ENCODE data around the gene GTF3C5. TPM values are rescaled to one million over a fixed set of nuclear protein-coding genes. Genes with fewer than 3 reads are reported as not detected.

The GTF3C5 gene
- total RNA-seq, 1 experiment from 2014 or later = 104 TPM

DNA sequence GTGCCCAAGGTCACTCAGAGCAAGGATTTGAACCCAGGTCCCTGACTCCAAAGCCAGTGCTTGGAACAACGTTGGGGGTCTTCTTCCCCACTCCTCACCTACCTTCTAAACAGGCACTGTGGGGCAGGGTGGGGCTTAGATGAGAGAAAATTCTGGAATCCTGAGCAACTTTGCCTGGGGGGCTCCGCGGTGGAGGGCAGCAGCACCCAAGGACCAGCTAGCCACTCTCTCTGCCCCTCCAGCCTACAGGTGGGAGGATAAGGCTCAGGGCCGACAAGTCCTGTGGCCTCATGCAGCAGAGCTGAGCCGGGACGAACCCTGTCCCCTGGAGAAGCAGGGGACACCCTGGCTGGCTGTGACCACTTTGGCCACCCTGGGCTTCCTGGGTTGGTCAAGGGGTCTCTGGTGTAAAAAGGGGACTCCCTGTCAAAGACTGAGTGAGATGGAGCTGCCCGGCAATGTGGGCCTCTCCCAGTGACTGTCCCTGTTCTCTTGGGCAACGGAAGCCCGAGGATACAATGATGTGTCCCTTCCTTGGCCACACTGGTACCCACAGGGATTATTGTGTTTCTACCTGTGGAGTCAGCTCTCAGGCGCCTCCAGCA lies 57.5 kb downstream of the GTF3C5 start (continued):
- TF ChIP-seq, protein P1, sequence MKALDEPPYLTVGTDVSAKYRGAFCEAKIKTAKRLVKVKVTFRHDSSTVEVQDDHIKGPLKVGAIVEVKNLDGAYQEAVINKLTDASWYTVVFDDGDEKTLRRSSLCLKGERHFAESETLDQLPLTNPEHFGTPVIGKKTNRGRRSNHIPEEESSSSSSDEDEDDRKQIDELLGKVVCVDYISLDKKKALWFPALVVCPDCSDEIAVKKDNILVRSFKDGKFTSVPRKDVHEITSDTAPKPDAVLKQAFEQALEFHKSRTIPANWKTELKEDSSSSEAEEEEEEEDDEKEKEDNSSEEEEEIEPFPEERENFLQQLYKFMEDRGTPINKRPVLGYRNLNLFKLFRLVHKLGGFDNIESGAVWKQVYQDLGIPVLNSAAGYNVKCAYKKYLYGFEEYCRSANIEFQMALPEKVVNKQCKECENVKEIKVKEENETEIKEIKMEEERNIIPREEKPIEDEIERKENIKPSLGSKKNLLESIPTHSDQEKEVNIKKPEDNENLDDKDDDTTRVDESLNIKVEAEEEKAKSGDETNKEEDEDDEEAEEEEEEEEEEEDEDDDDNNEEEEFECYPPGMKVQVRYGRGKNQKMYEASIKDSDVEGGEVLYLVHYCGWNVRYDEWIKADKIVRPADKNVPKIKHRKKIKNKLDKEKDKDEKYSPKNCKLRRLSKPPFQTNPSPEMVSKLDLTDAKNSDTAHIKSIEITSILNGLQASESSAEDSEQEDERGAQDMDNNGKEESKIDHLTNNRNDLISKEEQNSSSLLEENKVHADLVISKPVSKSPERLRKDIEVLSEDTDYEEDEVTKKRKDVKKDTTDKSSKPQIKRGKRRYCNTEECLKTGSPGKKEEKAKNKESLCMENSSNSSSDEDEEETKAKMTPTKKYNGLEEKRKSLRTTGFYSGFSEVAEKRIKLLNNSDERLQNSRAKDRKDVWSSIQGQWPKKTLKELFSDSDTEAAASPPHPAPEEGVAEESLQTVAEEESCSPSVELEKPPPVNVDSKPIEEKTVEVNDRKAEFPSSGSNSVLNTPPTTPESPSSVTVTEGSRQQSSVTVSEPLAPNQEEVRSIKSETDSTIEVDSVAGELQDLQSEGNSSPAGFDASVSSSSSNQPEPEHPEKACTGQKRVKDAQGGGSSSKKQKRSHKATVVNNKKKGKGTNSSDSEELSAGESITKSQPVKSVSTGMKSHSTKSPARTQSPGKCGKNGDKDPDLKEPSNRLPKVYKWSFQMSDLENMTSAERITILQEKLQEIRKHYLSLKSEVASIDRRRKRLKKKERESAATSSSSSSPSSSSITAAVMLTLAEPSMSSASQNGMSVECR (CRISPR knock-in tag; IDR thresholded peaks at IDR 0.05; ENCODE audit: borderline replicate concordance) = no peak
- no peak for TF ChIP-seq SMAD3 (CRISPR knock-in tag; IDR thresholded peaks at IDR 0.05; ENCODE audit: borderline replicate concordance)
- no peak for TF ChIP-seq NR2C2 (CRISPR knock-in tag; IDR thresholded peaks at IDR 0.05)

DNA sequence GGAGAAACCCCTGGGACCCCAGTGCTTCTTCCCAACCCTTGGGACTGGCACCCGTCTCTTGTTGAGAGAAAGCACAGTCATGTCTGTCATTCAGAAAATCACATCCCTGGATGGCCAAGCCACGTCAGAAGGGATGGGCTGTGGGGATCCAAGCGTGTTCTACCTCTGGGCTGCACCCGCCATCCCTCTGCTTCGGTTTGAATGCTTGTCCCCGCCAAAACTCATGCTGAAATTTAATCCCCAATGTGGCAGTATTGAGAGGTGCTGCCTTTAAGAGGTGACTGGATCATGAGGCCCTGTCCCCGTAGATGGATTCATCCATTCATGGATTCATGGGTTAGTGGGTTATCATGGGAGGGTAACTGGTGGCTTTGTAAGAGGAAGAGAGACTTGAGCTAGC lies 58.0 kb downstream of the GTF3C5 start:
- CTCF ChIA-PET = interaction anchor here (1.0 to 1.3 kb wide), 2 partner anchors 55 to 59 kb away, joined by 3 to 5 read pairs; no protein-coding TSS in a partner anchor
- Mint-ChIP-seq H3K27me3 (ENCODE audit: low read depth) (no peaks in the 10 kb centered on the region), H3K9me3 (no peaks in the 10 kb centered on the region), H3K4me3 (no peak overlapping the region), H3K36me3 (no peaks in the 10 kb centered on the region), H3K4me1 (no peaks in the 10 kb centered on the region), H3K27ac (no peak overlapping the region; the same call in 1 of the 2 replicates)
- no peak for TF ChIP-seq SOX15 (CRISPR knock-in tag; IDR thresholded peaks at IDR 0.05)
- TF ChIP-seq NFYB (CRISPR knock-in tag; conservative IDR thresholded peaks at IDR 0.05; ENCODE audit: low read depth) = no peak
- no peak for TF ChIP-seq ATF1 (CRISPR knock-in tag; IDR thresholded peaks at IDR 0.05)
- TF ChIP-seq NFATC4 (CRISPR knock-in tag; IDR thresholded peaks at IDR 0.05) = no peak
- TF ChIP-seq ELF4 (CRISPR knock-in tag; IDR thresholded peaks at IDR 0.05; ENCODE audit: low read depth) = no peak
- TF ChIP-seq, protein P2, sequence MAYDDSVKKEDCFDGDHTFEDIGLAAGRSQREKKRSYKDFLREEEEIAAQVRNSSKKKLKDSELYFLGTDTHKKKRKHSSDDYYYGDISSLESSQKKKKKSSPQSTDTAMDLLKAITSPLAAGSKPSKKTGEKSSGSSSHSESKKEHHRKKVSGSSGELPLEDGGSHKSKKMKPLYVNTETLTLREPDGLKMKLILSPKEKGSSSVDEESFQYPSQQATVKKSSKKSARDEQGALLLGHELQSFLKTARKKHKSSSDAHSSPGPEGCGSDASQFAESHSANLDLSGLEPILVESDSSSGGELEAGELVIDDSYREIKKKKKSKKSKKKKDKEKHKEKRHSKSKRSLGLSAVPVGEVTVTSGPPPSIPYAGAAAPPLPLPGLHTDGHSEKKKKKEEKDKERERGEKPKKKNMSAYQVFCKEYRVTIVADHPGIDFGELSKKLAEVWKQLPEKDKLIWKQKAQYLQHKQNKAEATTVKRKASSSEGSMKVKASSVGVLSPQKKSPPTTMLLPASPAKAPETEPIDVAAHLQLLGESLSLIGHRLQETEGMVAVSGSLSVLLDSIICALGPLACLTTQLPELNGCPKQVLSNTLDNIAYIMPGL (CRISPR knock-in tag; IDR thresholded peaks at IDR 0.05) = no peak
- DNase-seq (ENCODE audit: low spot score) (no peak), ATAC-seq (no peak)
- POLR2A ChIA-PET = no interaction called here

DNA sequence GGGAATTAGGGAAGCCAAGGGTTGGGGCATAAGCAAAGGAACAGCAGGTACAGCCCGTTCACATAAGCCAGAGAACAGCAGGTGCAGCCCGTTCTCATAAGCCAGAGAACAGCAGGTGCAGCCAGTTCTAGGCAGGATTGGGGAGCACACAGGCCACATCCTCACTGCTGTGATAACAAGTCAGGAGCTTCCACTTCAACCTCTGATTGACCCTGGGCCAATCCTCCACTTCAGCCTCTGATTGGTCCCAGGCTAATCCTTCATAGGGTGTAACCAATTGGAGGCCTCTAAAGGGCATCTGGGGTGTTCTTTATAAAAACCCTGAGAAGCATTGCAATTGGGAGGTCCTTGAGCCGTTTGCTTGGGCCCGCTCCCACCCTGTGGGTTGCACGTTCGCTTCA lies 58.5 kb downstream of the GTF3C5 start:
- POLR2A ChIA-PET = no interaction called here
- DNase-seq (ENCODE audit: low spot score) = no peak
- Mint-ChIP-seq H3K4me1 (no peaks in the 10 kb centered on the region), H3K36me3 (no peaks in the 10 kb centered on the region), H3K4me3 (no peak overlapping the region), H3K27me3 (ENCODE audit: low read depth) (no peaks in the 10 kb centered on the region), H3K9me3 (no peaks in the 10 kb centered on the region), H3K27ac (no peak overlapping the region)
- ATAC-seq = peak; percentile 51
- TF ChIP-seq NFYB (CRISPR knock-in tag; conservative IDR thresholded peaks at IDR 0.05; ENCODE audit: low read depth) (peak; percentile 41; the same call in 1 of the 2 replicates), NFE2L1 (CRISPR knock-in tag; IDR thresholded peaks at IDR 0.05) (no peak)
- CTCF ChIA-PET = interaction anchor here (0.7 to 1.3 kb wide), 4 partner anchors 55 to 1247 kb away, joined by 3 to 5 read pairs (median 4); no protein-coding TSS in a partner anchor

DNA sequence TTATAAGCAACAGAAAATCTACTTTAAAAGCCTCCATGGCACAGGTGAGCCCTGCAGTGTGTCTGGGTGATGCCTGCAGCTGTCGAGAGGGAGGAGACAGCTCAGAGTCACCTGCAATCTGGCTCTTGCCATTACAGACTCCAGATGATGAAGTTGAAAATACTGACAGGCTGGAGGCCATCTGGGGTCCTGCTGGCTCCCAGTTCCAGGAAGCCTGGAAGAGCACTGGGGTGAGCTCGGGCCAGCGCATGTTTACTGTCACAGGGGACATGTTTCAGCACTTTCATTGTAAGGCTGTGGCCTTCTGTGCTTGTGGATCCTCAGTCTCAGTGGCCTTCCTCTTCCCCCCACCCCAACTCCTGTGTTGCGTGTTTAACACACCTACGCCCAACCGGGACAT lies 59.4 kb downstream of the GTF3C5 start:
- no peak overlapping the region for H3K27ac Mint-ChIP-seq
- POLR2A ChIA-PET = no interaction called here
- ATAC-seq = no peak
- no peak for TF ChIP-seq CBFB (CRISPR knock-in tag; IDR thresholded peaks at IDR 0.05; ENCODE audit: low read depth)
- TF ChIP-seq, protein P2 (CRISPR knock-in tag; IDR thresholded peaks at IDR 0.05) = no peak
- TF ChIP-seq ZNF263 (CRISPR knock-in tag; IDR thresholded peaks at IDR 0.05; ENCODE audit: low read depth) = no peak
- no peak for TF ChIP-seq GTF2I (CRISPR knock-in tag; conservative IDR thresholded peaks at IDR 0.05)
- no peak for TF ChIP-seq GRHL2 (CRISPR knock-in tag; IDR thresholded peaks at IDR 0.05; ENCODE audit: insufficient replicate concordance, severe bottlenecking)
- no peak for TF ChIP-seq OVOL2 (CRISPR knock-in tag; IDR thresholded peaks at IDR 0.05; ENCODE audit: borderline replicate concordance)
- TF ChIP-seq, protein P3, sequence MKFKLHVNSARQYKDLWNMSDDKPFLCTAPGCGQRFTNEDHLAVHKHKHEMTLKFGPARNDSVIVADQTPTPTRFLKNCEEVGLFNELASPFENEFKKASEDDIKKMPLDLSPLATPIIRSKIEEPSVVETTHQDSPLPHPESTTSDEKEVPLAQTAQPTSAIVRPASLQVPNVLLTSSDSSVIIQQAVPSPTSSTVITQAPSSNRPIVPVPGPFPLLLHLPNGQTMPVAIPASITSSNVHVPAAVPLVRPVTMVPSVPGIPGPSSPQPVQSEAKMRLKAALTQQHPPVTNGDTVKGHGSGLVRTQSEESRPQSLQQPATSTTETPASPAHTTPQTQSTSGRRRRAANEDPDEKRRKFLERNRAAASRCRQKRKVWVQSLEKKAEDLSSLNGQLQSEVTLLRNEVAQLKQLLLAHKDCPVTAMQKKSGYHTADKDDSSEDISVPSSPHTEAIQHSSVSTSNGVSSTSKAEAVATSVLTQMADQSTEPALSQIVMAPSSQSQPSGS (CRISPR knock-in tag; IDR thresholded peaks at IDR 0.05; ENCODE audit: borderline replicate concordance, low read depth) = no peak
- no peak for TF ChIP-seq ZNF138 (CRISPR knock-in tag; conservative IDR thresholded peaks at IDR 0.05)
- no peak for TF ChIP-seq RORB (CRISPR knock-in tag; IDR thresholded peaks at IDR 0.05)
- TF ChIP-seq ELF4 (CRISPR knock-in tag; IDR thresholded peaks at IDR 0.05; ENCODE audit: low read depth) = no peak
- TF ChIP-seq GABPB1 (CRISPR knock-in tag; IDR thresholded peaks at IDR 0.05) = no peak

More for the DNA sequence above, 59.4 kb downstream of the GTF3C5 start:
- H3K4me1 Mint-ChIP-seq = no peaks in the 10 kb centered on the region
- H3K36me3 Mint-ChIP-seq = peaks cover 3% of the 10 kb centered on the region; the same call in 1 of the 2 replicates
- no peak overlapping the region for H3K4me3 Mint-ChIP-seq
- H3K27me3 Mint-ChIP-seq (ENCODE audit: low read depth) = peaks cover under 1% of the 10 kb centered on the region; the same call in 1 of the 2 replicates
- H3K9me3 Mint-ChIP-seq = peaks cover 6% of the 10 kb centered on the region
- DNase-seq (ENCODE audit: low spot score) = no peak
- CTCF ChIA-PET = interaction anchor here (0.7 to 1.2 kb wide), 3 partner anchors 11 to 98 kb away, joined by 4 to 10 read pairs (median 5); no protein-coding TSS in a partner anchor

Data from WTC11 (cell line).